ENCODE measurements around the gene TMPRSS9.

DNA sequence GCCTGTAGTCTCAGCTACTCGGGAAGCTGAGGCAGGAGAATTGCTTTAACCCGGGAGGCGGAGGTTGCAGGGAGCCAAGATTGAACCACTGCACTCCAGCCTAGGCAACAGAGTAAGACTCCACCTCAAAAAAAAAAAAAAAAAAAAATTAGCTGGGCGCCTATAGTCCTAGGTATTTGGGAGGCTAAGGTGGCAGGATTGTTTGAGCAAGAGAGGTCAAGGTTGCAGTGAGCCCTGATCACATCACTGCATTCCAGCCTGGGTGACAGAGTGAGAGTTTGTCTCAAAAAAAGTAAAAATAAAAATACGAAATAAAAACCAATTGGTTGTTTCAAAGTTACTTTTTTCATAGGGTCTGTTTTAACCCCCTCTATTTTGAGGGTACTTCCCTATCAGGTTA is 98.0 kb downstream of the TMPRSS9 start:
- TF ChIP-seq NR1H2 (CRISPR knock-in tag; IDR thresholded peaks at IDR 0.05) (no peak), SMAD3 (CRISPR knock-in tag; IDR thresholded peaks at IDR 0.05; ENCODE audit: borderline replicate concordance) (no peak)
- TF ChIP-seq, protein P1, sequence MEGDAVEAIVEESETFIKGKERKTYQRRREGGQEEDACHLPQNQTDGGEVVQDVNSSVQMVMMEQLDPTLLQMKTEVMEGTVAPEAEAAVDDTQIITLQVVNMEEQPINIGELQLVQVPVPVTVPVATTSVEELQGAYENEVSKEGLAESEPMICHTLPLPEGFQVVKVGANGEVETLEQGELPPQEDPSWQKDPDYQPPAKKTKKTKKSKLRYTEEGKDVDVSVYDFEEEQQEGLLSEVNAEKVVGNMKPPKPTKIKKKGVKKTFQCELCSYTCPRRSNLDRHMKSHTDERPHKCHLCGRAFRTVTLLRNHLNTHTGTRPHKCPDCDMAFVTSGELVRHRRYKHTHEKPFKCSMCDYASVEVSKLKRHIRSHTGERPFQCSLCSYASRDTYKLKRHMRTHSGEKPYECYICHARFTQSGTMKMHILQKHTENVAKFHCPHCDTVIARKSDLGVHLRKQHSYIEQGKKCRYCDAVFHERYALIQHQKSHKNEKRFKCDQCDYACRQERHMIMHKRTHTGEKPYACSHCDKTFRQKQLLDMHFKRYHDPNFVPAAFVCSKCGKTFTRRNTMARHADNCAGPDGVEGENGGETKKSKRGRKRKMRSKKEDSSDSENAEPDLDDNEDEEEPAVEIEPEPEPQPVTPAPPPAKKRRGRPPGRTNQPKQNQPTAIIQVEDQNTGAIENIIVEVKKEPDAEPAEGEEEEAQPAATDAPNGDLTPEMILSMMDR (IDR thresholded peaks at IDR 0.05): no peak
- TF ChIP-seq, protein P2, sequence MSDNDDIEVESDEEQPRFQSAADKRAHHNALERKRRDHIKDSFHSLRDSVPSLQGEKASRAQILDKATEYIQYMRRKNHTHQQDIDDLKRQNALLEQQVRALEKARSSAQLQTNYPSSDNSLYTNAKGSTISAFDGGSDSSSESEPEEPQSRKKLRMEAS (CRISPR knock-in tag; IDR thresholded peaks at IDR 0.05): no peak
- TF ChIP-seq, protein P3, sequence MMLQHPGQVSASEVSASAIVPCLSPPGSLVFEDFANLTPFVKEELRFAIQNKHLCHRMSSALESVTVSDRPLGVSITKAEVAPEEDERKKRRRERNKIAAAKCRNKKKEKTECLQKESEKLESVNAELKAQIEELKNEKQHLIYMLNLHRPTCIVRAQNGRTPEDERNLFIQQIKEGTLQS (CRISPR knock-in tag; conservative IDR thresholded peaks at IDR 0.05): no peak
- TF ChIP-seq, protein P4, sequence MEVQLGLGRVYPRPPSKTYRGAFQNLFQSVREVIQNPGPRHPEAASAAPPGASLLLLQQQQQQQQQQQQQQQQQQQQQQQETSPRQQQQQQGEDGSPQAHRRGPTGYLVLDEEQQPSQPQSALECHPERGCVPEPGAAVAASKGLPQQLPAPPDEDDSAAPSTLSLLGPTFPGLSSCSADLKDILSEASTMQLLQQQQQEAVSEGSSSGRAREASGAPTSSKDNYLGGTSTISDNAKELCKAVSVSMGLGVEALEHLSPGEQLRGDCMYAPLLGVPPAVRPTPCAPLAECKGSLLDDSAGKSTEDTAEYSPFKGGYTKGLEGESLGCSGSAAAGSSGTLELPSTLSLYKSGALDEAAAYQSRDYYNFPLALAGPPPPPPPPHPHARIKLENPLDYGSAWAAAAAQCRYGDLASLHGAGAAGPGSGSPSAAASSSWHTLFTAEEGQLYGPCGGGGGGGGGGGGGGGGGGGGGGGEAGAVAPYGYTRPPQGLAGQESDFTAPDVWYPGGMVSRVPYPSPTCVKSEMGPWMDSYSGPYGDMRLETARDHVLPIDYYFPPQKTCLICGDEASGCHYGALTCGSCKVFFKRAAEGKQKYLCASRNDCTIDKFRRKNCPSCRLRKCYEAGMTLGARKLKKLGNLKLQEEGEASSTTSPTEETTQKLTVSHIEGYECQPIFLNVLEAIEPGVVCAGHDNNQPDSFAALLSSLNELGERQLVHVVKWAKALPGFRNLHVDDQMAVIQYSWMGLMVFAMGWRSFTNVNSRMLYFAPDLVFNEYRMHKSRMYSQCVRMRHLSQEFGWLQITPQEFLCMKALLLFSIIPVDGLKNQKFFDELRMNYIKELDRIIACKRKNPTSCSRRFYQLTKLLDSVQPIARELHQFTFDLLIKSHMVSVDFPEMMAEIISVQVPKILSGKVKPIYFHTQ (CRISPR knock-in tag; IDR thresholded peaks at IDR 0.05): no peak
- TF ChIP-seq, protein P5, sequence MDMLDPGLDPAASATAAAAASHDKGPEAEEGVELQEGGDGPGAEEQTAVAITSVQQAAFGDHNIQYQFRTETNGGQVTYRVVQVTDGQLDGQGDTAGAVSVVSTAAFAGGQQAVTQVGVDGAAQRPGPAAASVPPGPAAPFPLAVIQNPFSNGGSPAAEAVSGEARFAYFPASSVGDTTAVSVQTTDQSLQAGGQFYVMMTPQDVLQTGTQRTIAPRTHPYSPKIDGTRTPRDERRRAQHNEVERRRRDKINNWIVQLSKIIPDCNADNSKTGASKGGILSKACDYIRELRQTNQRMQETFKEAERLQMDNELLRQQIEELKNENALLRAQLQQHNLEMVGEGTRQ (CRISPR knock-in tag; IDR thresholded peaks at IDR 0.05): no peak
- TF ChIP-seq, protein P6, sequence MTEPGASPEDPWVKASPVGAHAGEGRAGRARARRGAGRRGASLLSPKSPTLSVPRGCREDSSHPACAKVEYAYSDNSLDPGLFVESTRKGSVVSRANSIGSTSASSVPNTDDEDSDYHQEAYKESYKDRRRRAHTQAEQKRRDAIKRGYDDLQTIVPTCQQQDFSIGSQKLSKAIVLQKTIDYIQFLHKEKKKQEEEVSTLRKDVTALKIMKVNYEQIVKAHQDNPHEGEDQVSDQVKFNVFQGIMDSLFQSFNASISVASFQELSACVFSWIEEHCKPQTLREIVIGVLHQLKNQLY (CRISPR knock-in tag; IDR thresholded peaks at IDR 0.05): no peak

All from WTC11 (cell line).